HG03064 (cell line): Measurements from ENCODE around the gene EPHB2.
"Not testable (repeated sequence)": the region's sequence is repeated elsewhere in the genome, so short reads cannot be mapped to it uniquely, and the experiment has no call there.

ENCODE experiments used
- ATAC-seq: cut with Tn5 transposase; IDR thresholded peaks from one replicate; pipeline ENCODE4 v1.9.1; 2021; ENCODE audit warnings: low read depth; ENCODE audit not compliant: unreplicated experiment

EPHB2 gene

GRCh38 chr1:22689505-22689904 lies 21.1 kb upstream of the EPHB2 start:
- no peak for ATAC-seq

- no peak for ATAC-seq
These were observed 19.4 kb upstream of the EPHB2 start for GRCh38 chr1:22691031-22691753.

DNA sequence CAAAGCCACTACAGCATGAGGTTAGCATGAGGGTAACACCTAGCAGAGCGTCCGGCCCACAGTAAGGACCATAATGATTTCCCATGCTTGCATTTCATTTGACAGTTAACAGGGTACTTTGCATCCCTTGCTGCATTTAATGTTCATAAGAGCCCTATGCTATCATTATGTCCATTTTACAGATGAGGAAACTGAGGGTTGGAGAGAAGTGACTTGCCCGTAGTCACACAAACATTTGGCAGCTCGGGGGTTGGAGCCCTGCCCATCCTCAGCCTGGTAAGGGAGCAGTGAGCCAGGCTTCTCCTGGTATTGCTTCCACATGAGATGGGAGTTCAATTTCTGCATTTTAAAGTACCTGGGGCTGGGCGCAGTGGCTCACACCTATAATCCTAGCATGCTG lies 16.5 kb upstream of the EPHB2 start:
- no peak for ATAC-seq

DNA sequence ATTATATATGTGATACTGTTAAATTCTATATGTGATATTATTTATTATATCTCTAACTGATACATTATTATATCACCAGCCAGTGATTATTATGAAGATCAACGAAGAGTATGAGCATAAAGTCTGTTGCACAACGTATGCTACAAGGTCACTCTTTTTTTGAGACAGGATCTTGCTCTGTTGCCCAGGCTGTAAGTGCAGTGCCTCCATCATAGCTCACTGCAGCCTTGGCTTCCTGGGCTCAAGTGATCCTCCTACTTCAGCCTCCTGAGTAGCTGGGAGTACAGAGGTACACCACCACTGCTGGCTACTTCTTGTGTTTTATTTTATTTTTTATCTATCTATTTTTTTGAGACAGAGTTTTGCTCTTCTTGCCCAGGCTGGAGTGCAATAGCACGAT lies 14.0 kb upstream of the EPHB2 start:
- no peak for ATAC-seq

DNA sequence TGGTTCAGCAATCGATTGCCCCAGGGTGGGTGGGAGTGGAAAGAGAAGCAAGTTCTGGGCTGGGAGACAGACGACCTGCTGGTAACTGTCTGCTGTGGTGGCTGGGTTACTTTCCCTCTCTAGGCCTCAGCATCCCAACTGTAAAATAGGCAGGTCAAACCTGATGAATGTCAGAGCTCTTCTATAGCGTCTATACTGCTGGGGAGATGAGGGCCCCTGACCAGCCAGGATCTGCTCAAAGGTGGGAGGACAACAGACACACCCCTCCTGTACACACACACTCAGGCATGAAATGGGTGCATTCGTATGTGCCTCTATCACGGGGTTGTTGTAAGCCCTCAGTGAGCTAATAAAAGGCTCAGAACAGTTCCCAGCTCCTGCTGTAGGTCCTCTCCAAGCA lies 12.7 kb upstream of the EPHB2 start:
- ATAC-seq = no peak

DNA sequence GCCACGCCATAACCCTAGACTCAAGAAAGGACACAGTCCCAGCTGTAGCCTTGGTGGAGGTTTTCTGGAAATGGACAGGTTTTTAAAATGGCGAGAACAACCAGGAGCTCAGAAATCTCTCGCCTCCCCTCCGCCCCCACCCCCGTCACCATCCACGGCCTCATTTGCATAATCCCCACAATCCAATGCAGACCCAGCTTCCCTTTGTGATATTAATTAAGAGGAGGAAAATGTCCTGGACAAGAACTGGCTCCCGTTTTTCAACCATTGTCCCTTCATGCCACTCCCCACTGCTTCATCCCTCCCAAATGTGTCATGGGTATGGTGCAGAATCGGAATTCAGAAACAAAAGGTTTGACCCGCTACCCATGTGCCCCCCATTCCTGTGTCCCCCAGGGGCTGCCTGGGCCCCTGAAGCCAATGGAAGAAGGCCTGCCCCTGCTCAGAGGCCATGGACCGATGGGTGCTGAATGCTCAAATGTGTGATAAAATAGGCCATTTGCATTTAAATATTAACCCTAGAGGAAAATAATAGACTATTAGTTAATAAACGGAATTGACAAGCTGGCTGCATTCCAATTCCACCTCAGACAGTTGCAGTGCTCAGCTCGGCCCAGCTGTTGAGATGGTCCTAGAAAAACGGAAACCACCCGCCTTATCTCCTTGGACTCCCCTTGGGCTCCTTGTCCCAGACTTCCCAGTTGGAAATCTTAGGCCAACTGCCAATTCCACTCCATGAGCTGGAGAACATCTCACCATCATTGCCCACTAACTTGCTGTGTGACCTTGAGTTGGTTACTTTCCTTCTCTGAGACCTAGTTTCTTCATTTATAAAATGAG lies 10.7 kb upstream of the EPHB2 start:
- no peak for ATAC-seq

GRCh38 chr1:22702296-22703085 lies 8.1 kb upstream of the EPHB2 start:
- no peak for ATAC-seq

- ATAC-seq = no peak
These were observed 6.1 kb upstream of the EPHB2 start for GRCh38 chr1:22704440-22705067.

DNA sequence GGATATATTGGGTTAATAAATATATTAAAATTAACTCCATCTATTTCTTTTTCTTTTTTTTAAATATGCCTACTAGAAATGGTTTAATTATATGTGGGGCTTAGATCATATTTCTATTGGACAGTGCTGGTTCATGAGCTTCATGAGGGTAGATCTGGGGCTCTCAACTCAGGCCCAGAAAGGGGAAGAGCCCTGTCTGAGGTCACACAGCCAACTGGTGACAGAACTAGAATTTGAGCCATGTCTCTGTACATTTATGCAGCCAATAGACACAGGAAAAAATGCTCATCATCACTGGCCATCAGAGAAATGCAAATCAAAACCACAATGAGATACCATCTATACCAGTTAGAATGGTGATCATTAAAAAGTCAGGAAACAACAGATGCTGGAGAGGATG lies 5.1 kb upstream of the EPHB2 start:
- ATAC-seq = no peak

DNA sequence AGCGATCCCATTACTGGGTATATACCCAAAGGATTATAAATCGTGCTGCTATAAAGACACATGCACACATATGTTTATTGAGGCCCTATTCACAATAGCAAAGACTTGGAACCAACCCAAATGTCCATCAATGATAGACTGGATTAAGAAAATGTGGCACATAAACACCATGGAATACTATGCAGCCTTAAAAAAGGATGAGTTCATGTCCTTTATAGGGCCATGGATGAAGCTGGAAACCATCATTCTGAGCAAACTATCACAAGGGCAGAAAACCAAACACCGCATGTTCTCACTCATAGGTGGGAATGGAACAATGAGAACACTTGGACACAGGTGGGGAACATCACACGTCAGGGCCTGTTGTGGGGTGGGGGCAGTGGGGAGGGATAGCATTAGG lies 4.5 kb upstream of the EPHB2 start:
- ATAC-seq = not testable (repeated sequence)

DNA sequence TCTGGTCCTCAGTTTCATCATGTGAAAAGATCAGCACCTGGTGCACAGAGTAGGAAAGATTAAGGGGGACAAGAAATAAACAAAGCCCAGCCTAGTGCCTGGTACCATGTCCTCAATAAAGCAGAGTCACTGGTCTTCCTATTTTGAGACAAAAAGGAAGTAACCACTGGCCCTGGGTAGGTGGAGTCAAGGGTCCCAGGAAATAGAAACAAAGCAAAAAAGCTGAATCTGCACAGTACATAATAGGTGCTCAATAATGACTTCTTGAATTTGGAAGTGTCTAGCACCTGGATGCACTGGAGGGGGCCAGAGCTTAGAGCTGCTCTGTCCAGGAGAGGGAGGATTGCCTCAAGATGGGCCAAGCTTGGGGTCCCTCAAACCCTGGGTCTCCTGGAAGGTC lies 1.9 kb upstream of the EPHB2 start:
- no peak for ATAC-seq

- ATAC-seq = no peak
These were observed 1.4 kb upstream of the EPHB2 start for GRCh38 chr1:22709227-22709626.

- no peak for ATAC-seq
These were observed 543 bp upstream of the EPHB2 start for GRCh38 chr1:22709891-22710700.

DNA sequence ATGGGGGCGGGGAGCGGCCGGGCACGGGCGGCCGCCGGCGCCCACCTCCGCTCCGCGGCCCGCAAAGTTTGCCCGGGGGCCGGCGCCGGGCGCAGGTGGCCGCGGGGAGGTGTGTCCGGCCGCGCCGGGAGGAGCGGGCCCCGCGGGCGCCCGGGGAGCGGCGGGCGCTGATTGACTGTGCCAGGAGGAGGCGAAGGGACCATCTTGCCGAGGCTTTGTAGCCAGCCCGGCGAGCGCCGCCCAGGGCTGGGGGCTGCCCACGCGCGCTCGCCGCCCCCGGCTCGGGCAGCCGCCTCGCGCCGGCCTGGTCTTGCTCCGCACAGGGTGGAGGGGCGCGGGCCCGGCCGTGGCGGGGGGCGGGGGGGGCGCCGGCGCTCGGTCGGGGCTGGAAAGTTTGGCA lies 432 bp downstream of the EPHB2 start:
- ATAC-seq = no peak

DNA sequence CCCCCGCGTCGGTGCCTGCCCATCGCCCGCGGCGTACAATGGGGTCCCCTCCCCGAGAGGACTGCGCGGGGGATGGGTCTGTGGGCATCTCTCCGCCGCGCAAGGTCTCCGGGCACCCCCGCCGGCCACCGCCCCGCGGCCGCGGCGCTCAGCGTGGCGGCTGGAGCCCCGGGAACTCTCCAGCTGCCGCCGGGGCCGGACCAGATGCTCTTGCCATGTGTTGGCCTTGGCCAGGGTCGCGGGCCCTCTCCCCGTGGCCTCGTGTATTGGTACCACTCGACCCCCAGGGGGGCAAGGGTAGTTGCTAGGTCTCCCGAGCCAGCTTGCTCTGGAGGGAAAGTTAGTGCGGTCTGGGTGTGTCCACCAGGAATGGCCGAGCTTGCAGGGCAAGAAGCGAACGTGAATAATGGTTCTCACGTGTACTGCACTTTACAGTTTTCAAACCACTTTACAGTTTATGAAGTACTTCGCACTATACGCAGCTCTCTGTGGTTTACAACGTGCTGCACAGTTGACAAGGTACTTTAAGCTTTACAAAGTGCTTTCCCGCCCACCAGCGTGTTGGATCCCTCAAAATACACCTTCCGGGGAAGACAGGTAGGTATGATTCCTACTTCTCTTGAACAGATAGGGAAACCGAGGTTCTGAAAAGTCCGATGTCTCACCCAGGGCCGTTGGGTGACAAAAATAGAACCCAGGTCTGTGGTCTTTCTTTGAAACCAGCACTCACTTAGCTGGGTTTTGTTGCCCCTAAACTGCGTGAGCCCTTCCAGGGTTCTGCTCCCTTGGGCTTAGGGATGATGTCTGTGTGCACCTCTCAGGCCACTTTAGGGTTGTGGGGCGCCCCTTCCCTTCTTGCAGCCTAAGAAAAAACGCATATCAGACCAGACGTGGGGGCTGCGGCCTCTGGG lies 1.2 kb downstream of the EPHB2 start:
- ATAC-seq = no peak

- ATAC-seq = no peak
These were observed 2.0 kb downstream of the EPHB2 start for GRCh38 chr1:22712502-22713271.

GRCh38 chr1:22714455-22714854 lies 3.8 kb downstream of the EPHB2 start:
- no peak for ATAC-seq

GRCh38 chr1:22717037-22717760 lies 6.6 kb downstream of the EPHB2 start:
- no peak for ATAC-seq
